Activated CD4-positive, alpha-beta T cell treated with anti-CD3 and anti-CD28 coated beads for 36 hours (primary cell): ENCODE data around the gene RITA1. TPM values are rescaled to one million over a fixed set of nuclear protein-coding genes. Genes with fewer than 3 reads are reported as not detected.

Experiments used
- ATAC-seq: fragments of 200-7000 bp; cut with Tn5 transposase; one replicate; pipeline ENCODE4 v1.10.0; 2021; ENCODE audit warnings: mild to moderate bottlenecking, moderate library complexity
- CTCF ChIA-PET: fragments of 350-600 bp; sonication (Branson Sonifier 250); formaldehyde crosslinking; loops from one replicate; lab custom pipeline; 2021; ENCODE audit warnings: antibody characterized with exemption; lab: Charles Lee
- POLR2A ChIA-PET: fragments of 350-600 bp; sonication (Branson Sonifier 250); formaldehyde crosslinking; loops from one replicate; lab custom pipeline; 2021; ENCODE audit warnings: antibody characterized with exemption, inconsistent platforms; lab: Charles Lee
- DNase-seq: peaks from one replicate; pipeline ENCODE4 v3.0.0-alpha.2; 2020
- H3K27ac Mint-ChIP-seq: one replicate; pipeline ENCODE4 v1.8.0; 2021; ENCODE audit warnings: mixed read lengths
- H3K27me3 Mint-ChIP-seq: one replicate; pipeline ENCODE4 v1.8.0; 2021; ENCODE audit warnings: mixed read lengths
- H3K36me3 Mint-ChIP-seq: one replicate; pipeline ENCODE4 v1.8.0; 2021; ENCODE audit warnings: low read depth, mixed read lengths
- H3K4me1 Mint-ChIP-seq: one replicate; pipeline ENCODE4 v1.8.0; 2021; ENCODE audit warnings: mixed read lengths
- H3K4me3 Mint-ChIP-seq: one replicate; pipeline ENCODE4 v1.8.0; 2021; ENCODE audit warnings: mild to moderate bottlenecking, moderate library complexity, mixed read lengths
- H3K9me3 Mint-ChIP-seq: one replicate; pipeline ENCODE4 v1.8.0; 2021; ENCODE audit warnings: low read depth, mixed read lengths
- intact Hi-C, 2 experiments: fragments of 100-400 bp; cut with DNase I in 1 of 2; cut with micrococcal nuclease in 1 of 2; formaldehyde crosslinking; loops; one replicate each; pipeline versions ENCODE4 v1.14.2 to v1.15.1; 2022 to 2024; cut with DNase I, micrococcal nuclease
- total RNA-seq, 2 experiments: library from RNA; stranded (reverse); gene quantifications; one replicate each; pipeline ENCODE4 v1.2.3, GENCODE V29; 2021

Gene RITA1
- total RNA-seq, 2 experiments from 2014 or later: 23.4 to 25.7 TPM

GRCh38 chr12:113180333-113180732 is 5.2 kb upstream of the RITA1 start:
- CTCF ChIA-PET: interaction anchor here (0.7 kb wide), 1 partner anchor 15 kb away, joined by 3 read pairs; no protein-coding TSS in a partner anchor
- H3K9me3 Mint-ChIP-seq: no peaks in the 10 kb centered on the region
- H3K4me3 Mint-ChIP-seq: no peak overlapping the region
- ATAC-seq (no peak), DNase-seq (no peak)
- peaks cover 15% of the 10 kb centered on the region for H3K4me1 Mint-ChIP-seq
- H3K27me3 Mint-ChIP-seq: no peaks in the 10 kb centered on the region
- peaks cover 57% of the 10 kb centered on the region for H3K36me3 Mint-ChIP-seq
- POLR2A ChIA-PET: no interaction called here
- intact Hi-C loops: loop anchor here (10.0 kb wide), 2 partner anchors 154 to 784 kb away; partner anchors contain the start of genes RBM19 (in 1 of the 2) and SLC8B1 (in 1 of the 2)
- H3K27ac Mint-ChIP-seq: no peak overlapping the region

GRCh38 chr12:113181975-113182374 is 3.5 kb upstream of the RITA1 start:
- DNase-seq: no peak
- Mint-ChIP-seq H3K27me3 (no peaks in the 10 kb centered on the region), H3K9me3 (no peaks in the 10 kb centered on the region), H3K4me1 (peaks cover 25% of the 10 kb centered on the region), H3K4me3 (no peak overlapping the region), H3K27ac (peak overlapping the region; percentile 33), H3K36me3 (peaks cover 56% of the 10 kb centered on the region)
- intact Hi-C loops: loop anchor here (10.0 kb wide), 2 partner anchors 153 to 783 kb away; partner anchors contain the start of genes RBM19 (in 1 of the 2) and SLC8B1 (in 1 of the 2)
- ChIA-PET POLR2A (interaction anchor here (0.7 to 1.2 kb wide), 3 partner anchors 26 to 51 kb away, joined by 3 to 4 read pairs (median 4); no protein-coding TSS in a partner anchor), CTCF (interaction anchor here (4.6 kb wide), 1 partner anchor 7 kb away, joined by 29 read pairs; no protein-coding TSS in a partner anchor)
- ATAC-seq: no peak

GRCh38 chr12:113183030-113183589 is 2.4 kb upstream of the RITA1 start:
- Mint-ChIP-seq H3K9me3 (no peaks in the 10 kb centered on the region), H3K4me3 (peak overlapping the region; percentile 97), H3K27me3 (no peaks in the 10 kb centered on the region), H3K4me1 (peaks cover 32% of the 10 kb centered on the region), H3K27ac (peak overlapping the region; percentile 51), H3K36me3 (peaks cover 53% of the 10 kb centered on the region)
- intact Hi-C loops: loop anchor here (10.0 kb wide), 2 partner anchors 152 to 782 kb away; partner anchors contain the start of genes RBM19 (in 1 of the 2) and SLC8B1 (in 1 of the 2)
- ATAC-seq (no peak), DNase-seq (no peak)
- POLR2A ChIA-PET: interaction anchor here (0.6 to 1.2 kb wide), 2 partner anchors 39 to 156 kb away, joined by 3 to 8 read pairs; no protein-coding TSS in a partner anchor
- CTCF ChIA-PET: interaction anchor here (0.6 to 4.6 kb wide), 2 partner anchors 9 to 190 kb away, joined by 4 to 29 read pairs; no protein-coding TSS in a partner anchor

- ChIA-PET POLR2A (interaction anchor here (0.6 to 1.2 kb wide), 5 partner anchors 19 to 129 kb away, joined by 3 to 4 read pairs (median 3); partner anchors contain the start of gene TPCN1), CTCF (interaction anchor here (0.5 to 4.6 kb wide), 7 partner anchors 10 to 196 kb away, joined by 3 to 29 read pairs (median 3); no protein-coding TSS in a partner anchor)
- no peaks in the 10 kb centered on the region for H3K9me3 Mint-ChIP-seq
- H3K36me3 Mint-ChIP-seq: peaks cover 51% of the 10 kb centered on the region
- peak overlapping the region; percentile 96 for H3K27ac Mint-ChIP-seq
- intact Hi-C loops: loop anchor here (1.0 to 10.0 kb wide), 4 partner anchors 37 to 781 kb away; partner anchors contain the start of genes RBM19 (in 1 of the 2), SLC8B1 (in 1 of the 2) and TPCN1 (in 1 of the 2)
- peak overlapping the region; percentile 97 for H3K4me3 Mint-ChIP-seq
- DNase-seq (peak; percentile 85), ATAC-seq (peak; percentile 74)
- H3K4me1 Mint-ChIP-seq: peaks cover 35% of the 10 kb centered on the region
- no peaks in the 10 kb centered on the region for H3K27me3 Mint-ChIP-seq
Observed at GRCh38 chr12:113184098-113184899, 1.2 kb upstream of the RITA1 start.

- peak overlapping the region; percentile 96 for H3K27ac Mint-ChIP-seq
- peak; percentile 94 for DNase-seq
- peak; percentile 89 for ATAC-seq
- POLR2A ChIA-PET: interaction anchor here (0.6 to 1.7 kb wide), 3 partner anchors 8 to 48 kb away, joined by 3 to 5 read pairs (median 4); no protein-coding TSS in a partner anchor
- peaks cover 47% of the 10 kb centered on the region for H3K36me3 Mint-ChIP-seq
- H3K27me3 Mint-ChIP-seq: no peaks in the 10 kb centered on the region
- H3K4me3 Mint-ChIP-seq: peak overlapping the region; percentile 97
- CTCF ChIA-PET: interaction anchor here (0.7 to 4.6 kb wide), 5 partner anchors 10 to 192 kb away, joined by 3 to 29 read pairs (median 4); no protein-coding TSS in a partner anchor
- intact Hi-C loops: loop anchor here (1.0 to 10.0 kb wide), 11 partner anchors 23 to 780 kb away; partner anchors contain the start of genes SLC8B1 (in 2 of the 2), TPCN1 (in 2 of the 2), OAS2 (in 1 of the 2) and PLBD2 (in 1 of the 2)
- no peaks in the 10 kb centered on the region for H3K9me3 Mint-ChIP-seq
- peaks cover 36% of the 10 kb centered on the region for H3K4me1 Mint-ChIP-seq
Observed at GRCh38 chr12:113184900-113185179, 681 bp upstream of the RITA1 start.

GRCh38 chr12:113186033-113186365 is 478 bp downstream of the RITA1 start:
- POLR2A ChIA-PET: interaction anchor here (0.6 to 1.9 kb wide), 5 partner anchors 9 to 44 kb away, joined by 3 to 7 read pairs (median 5); partner anchors contain the start of gene TPCN1
- ATAC-seq: peak; percentile 1
- peaks cover 42% of the 10 kb centered on the region for H3K36me3 Mint-ChIP-seq

GRCh38 chr12:113186666-113187325 is 1.3 kb downstream of the RITA1 start:
- Mint-ChIP-seq H3K27ac (peak overlapping the region; percentile 79), H3K27me3 (no peaks in the 10 kb centered on the region)
- CTCF ChIA-PET: interaction anchor here (0.5 to 2.0 kb wide), 8 partner anchors 13 to 1273 kb away, joined by 3 to 6 read pairs (median 4); partner anchors contain the start of gene OAS2

More at GRCh38 chr12:113186033-113186365, 478 bp downstream of the RITA1 start:
- no peaks in the 10 kb centered on the region for H3K27me3 Mint-ChIP-seq
- CTCF ChIA-PET: interaction anchor here (0.5 to 4.6 kb wide), 5 partner anchors 8 to 1272 kb away, joined by 3 to 29 read pairs (median 3); no protein-coding TSS in a partner anchor
- peak overlapping the region; percentile 97 for H3K4me3 Mint-ChIP-seq
- peaks cover 36% of the 10 kb centered on the region for H3K4me1 Mint-ChIP-seq
- no peaks in the 10 kb centered on the region for H3K9me3 Mint-ChIP-seq
- DNase-seq: no peak
- intact Hi-C loops: loop anchor here (10.0 kb wide), 2 partner anchors 149 to 779 kb away; partner anchors contain the start of genes RBM19 (in 1 of the 2) and SLC8B1 (in 1 of the 2)
- H3K27ac Mint-ChIP-seq: peak overlapping the region; percentile 79

GRCh38 chr12:113189361-113189760 is 3.8 kb downstream of the RITA1 start:
- Mint-ChIP-seq H3K36me3 (peaks cover 38% of the 10 kb centered on the region), H3K4me1 (peaks cover 24% of the 10 kb centered on the region), H3K4me3 (no peak overlapping the region), H3K27ac (no peak overlapping the region), H3K9me3 (no peaks in the 10 kb centered on the region), H3K27me3 (no peaks in the 10 kb centered on the region)
- CTCF ChIA-PET: interaction anchor here (1.9 kb wide), 1 partner anchor 15 kb away, joined by 8 read pairs; no protein-coding TSS in a partner anchor
- DNase-seq (no peak), ATAC-seq (no peak)
- intact Hi-C loops: loop anchor here (10.0 kb wide), 2 partner anchors 145 to 775 kb away; partner anchors contain the start of genes RBM19 (in 1 of the 2) and SLC8B1 (in 1 of the 2)
- POLR2A ChIA-PET: no interaction called here

More at GRCh38 chr12:113186666-113187325, 1.3 kb downstream of the RITA1 start:
- Mint-ChIP-seq H3K4me3 (peak overlapping the region; percentile 97), H3K36me3 (peaks cover 40% of the 10 kb centered on the region), H3K9me3 (no peaks in the 10 kb centered on the region), H3K4me1 (peaks cover 34% of the 10 kb centered on the region)
- POLR2A ChIA-PET: interaction anchor here (1.2 to 1.9 kb wide), 2 partner anchors 21 to 98 kb away, joined by 3 to 7 read pairs; no protein-coding TSS in a partner anchor
- ATAC-seq (no peak), DNase-seq (no peak)
- intact Hi-C loops: loop anchor here (10.0 kb wide), 2 partner anchors 148 to 778 kb away; partner anchors contain the start of genes RBM19 (in 1 of the 2) and SLC8B1 (in 1 of the 2)

- H3K36me3 Mint-ChIP-seq: peaks cover 38% of the 10 kb centered on the region
- no peak overlapping the region for H3K27ac Mint-ChIP-seq
- intact Hi-C loops: no loop called here
- no peaks in the 10 kb centered on the region for H3K27me3 Mint-ChIP-seq
- ATAC-seq: no peak
- POLR2A ChIA-PET: interaction anchor here (0.5 to 0.6 kb wide), 2 partner anchors 15 to 42 kb away, joined by 3 read pairs; no protein-coding TSS in a partner anchor
- CTCF ChIA-PET: interaction anchor here (1.9 kb wide), 1 partner anchor 17 kb away, joined by 8 read pairs; no protein-coding TSS in a partner anchor
- no peaks in the 10 kb centered on the region for H3K9me3 Mint-ChIP-seq
- DNase-seq: no peak
- no peak overlapping the region for H3K4me3 Mint-ChIP-seq
- H3K4me1 Mint-ChIP-seq: peaks cover 24% of the 10 kb centered on the region
Observed at GRCh38 chr12:113190761-113191160, 5.2 kb downstream of the RITA1 start.

- Mint-ChIP-seq H3K36me3 (peaks cover 36% of the 10 kb centered on the region), H3K4me1 (peaks cover 21% of the 10 kb centered on the region), H3K27me3 (no peaks in the 10 kb centered on the region), H3K27ac (no peak overlapping the region), H3K9me3 (no peaks in the 10 kb centered on the region), H3K4me3 (no peak overlapping the region)
- intact Hi-C loops: no loop called here
- DNase-seq (no peak), ATAC-seq (no peak)
- POLR2A ChIA-PET: interaction anchor here (0.5 to 0.6 kb wide), 2 partner anchors 14 to 42 kb away, joined by 3 read pairs; no protein-coding TSS in a partner anchor
- CTCF ChIA-PET: interaction anchor here (1.9 kb wide), 1 partner anchor 17 kb away, joined by 8 read pairs; no protein-coding TSS in a partner anchor
Observed at GRCh38 chr12:113191227-113191626, 5.7 kb downstream of the RITA1 start.
